NCI-H748 (cell line): ENCODE measurements around the gene ZNF705A.
"Not testable (repeated sequence)": the region's sequence is repeated elsewhere in the genome, so short reads cannot be mapped to it uniquely, and the experiment has no call there.

Experiments
- DNase-seq: peaks from one replicate; lab custom pipeline; 2025; ENCODE audit not compliant: unreplicated experiment; lab: John Stamatoyannopoulos, UW

ZNF705A gene

GRCh38 chr12:8156845-8157244 lies at the start of gene ZNF705A:
TSS of gene ZNF705A (plus strand) at chr12:8157015. CDS start at chr12:8172626, 15,611 bp downstream.
- DNase-seq, result no peak

- peak; percentile 52 for DNase-seq
Measured at GRCh38 chr12:8108808-8109398, 47.9 kb upstream of the ZNF705A start.

- not testable (repeated sequence) for DNase-seq
Measured at GRCh38 chr12:8113117-8113516, 43.7 kb upstream of the ZNF705A start.

GRCh38 chr12:8120072-8120713 lies 36.6 kb upstream of the ZNF705A start:
- DNase-seq, result no peak

- DNase-seq, result no peak
Measured at GRCh38 chr12:8123124-8123912, 33.5 kb upstream of the ZNF705A start, which contains the start of gene CLEC4A. TSS of gene CLEC4A (plus strand) at chr12:8123617. CDS start at chr12:8123879, 262 bp downstream.

- no peak for DNase-seq
Measured at GRCh38 chr12:8127138-8127537, 29.7 kb upstream of the ZNF705A start.

GRCh38 chr12:8133636-8134397 lies 23.0 kb upstream of the ZNF705A start:
- DNase-seq, result not testable (repeated sequence)

- not testable (repeated sequence) for DNase-seq
Measured at GRCh38 chr12:8134398-8134930, 22.4 kb upstream of the ZNF705A start.

- not testable (repeated sequence) for DNase-seq
Measured at GRCh38 chr12:8141647-8142046, 15.2 kb upstream of the ZNF705A start.

GRCh38 chr12:8143261-8143660 lies 13.6 kb upstream of the ZNF705A start:
- no peak for DNase-seq

GRCh38 chr12:8145754-8146441 lies 10.9 kb upstream of the ZNF705A start:
- no peak for DNase-seq

- DNase-seq, result no peak
Measured at GRCh38 chr12:8146442-8146771, 10.4 kb upstream of the ZNF705A start.

- DNase-seq, result no peak
Measured at GRCh38 chr12:8154526-8154925, 2.3 kb upstream of the ZNF705A start.

GRCh38 chr12:8156416-8156815 lies 399 bp upstream of the ZNF705A start:
- no peak for DNase-seq

GRCh38 chr12:8157484-8158198 lies 826 bp downstream of the ZNF705A start:
- DNase-seq, result no peak

GRCh38 chr12:8172911-8173310 lies 16.1 kb downstream of the ZNF705A start:
- not testable (repeated sequence) for DNase-seq

- DNase-seq, result peak; percentile 48
Measured at GRCh38 chr12:8179989-8180585, 23.3 kb downstream of the ZNF705A start.

- DNase-seq, result not testable (repeated sequence)
Measured at GRCh38 chr12:8181271-8181670, 24.5 kb downstream of the ZNF705A start.

- DNase-seq, result not testable (repeated sequence)
Measured at GRCh38 chr12:8182923-8183322, 26.1 kb downstream of the ZNF705A start.
